LNCaP clone FGC (cell line): ENCODE measurements around the gene HNF1A.

Experiments used
- DNase-seq: peaks from one replicate; pipeline ENCODE4 v3.0.0-alpha.2; 2011; ENCODE audit warnings: low read depth
- H3K4me3 ChIP-seq: 2 replicates; pipeline ENCODE4 v1.5.1; 2011; ENCODE audit warnings: mild to moderate bottlenecking, low read depth, low read length, control low read depth
- CTCF ChIP-seq: IDR thresholded peaks from 2 replicates; pipeline ENCODE4 v1.5.1; 2012; ENCODE audit warnings: mild to moderate bottlenecking; ENCODE audit not compliant: control insufficient read depth, insufficient read depth; ENCODE audit errors: extremely low read depth

Gene HNF1A

GRCh38 chr12:120978296-120979219 is at the start of gene HNF1A:
Gene HNF1A, plus strand, starts transcription at chr12:120978543. Its CDS starts 226 bp downstream, at chr12:120978769.
- no peak for DNase-seq
- TF ChIP-seq CTCF = no peak
- no peak within 1 kb of the TSS for H3K4me3 ChIP-seq

GRCh38 chr12:120928864-120929652 is 49.3 kb upstream of the HNF1A start:
- DNase-seq = no peak
- no peak overlapping the region for H3K4me3 ChIP-seq
- TF ChIP-seq CTCF = no peak

GRCh38 chr12:120930032-120930431 is 48.3 kb upstream of the HNF1A start:
- no peak for TF ChIP-seq CTCF
- no peak overlapping the region for H3K4me3 ChIP-seq
- no peak for DNase-seq

GRCh38 chr12:120932058-120932457 is 46.3 kb upstream of the HNF1A start:
- no peak for DNase-seq
- H3K4me3 ChIP-seq = no peak overlapping the region
- TF ChIP-seq CTCF = no peak

GRCh38 chr12:120932956-120933526 is 45.3 kb upstream of the HNF1A start:
- no peak for TF ChIP-seq CTCF
- DNase-seq = no peak
- H3K4me3 ChIP-seq = no peak overlapping the region

GRCh38 chr12:120933786-120934185 is 44.6 kb upstream of the HNF1A start:
- no peak for DNase-seq
- no peak overlapping the region for H3K4me3 ChIP-seq
- TF ChIP-seq CTCF = no peak
